Neural cell (in vitro differentiated cells): ENCODE results near the gene PPARG. TPM values are rescaled to one million over a fixed set of nuclear protein-coding genes. Genes with fewer than 3 reads are reported as not detected.

Experiments
- H2AFZ ChIP-seq: fragments of 200-600, 300-800 bp; sonication (generic), shearing (Covaris generic); 2 replicates; pipeline ENCODE4 v1.6.0; 2014; ENCODE audit warnings: low read depth, mild to moderate bottlenecking, antibody characterized with exemption, low read length, moderate library complexity
- H3F3A ChIP-seq: fragments of 200-600 bp; shearing (Covaris generic); 2 replicates; pipeline ENCODE4 v1.6.1; 2016; ENCODE audit warnings: mild to moderate bottlenecking, moderate library complexity, mixed read lengths, antibody characterized with exemption, low read length; ENCODE audit not compliant: insufficient read depth, poor library complexity, severe bottlenecking
- H3K27ac ChIP-seq: fragments of 200-600, 300-800 bp; sonication (generic), shearing (Covaris generic); 2 replicates; pipeline ENCODE4 v1.5.1; 2014; ENCODE audit warnings: mild to moderate bottlenecking, low read length, moderate library complexity
- H3K27me3 ChIP-seq: fragments of 300-800, 200-600 bp; sonication (generic), shearing (Covaris generic); 2 replicates; pipeline ENCODE4 v1.6.0; 2014; ENCODE audit warnings: mild to moderate bottlenecking, low read depth, low read length, moderate library complexity; ENCODE audit not compliant: insufficient read depth
- H3K36me3 ChIP-seq: fragments of 300-800, 200-600 bp; sonication (generic), shearing (Covaris generic); 2 replicates; pipeline ENCODE4 v1.5.1; 2014; ENCODE audit warnings: mild to moderate bottlenecking, antibody characterized with exemption, low read length, moderate library complexity; ENCODE audit not compliant: insufficient read depth
- H3K4me2 ChIP-seq: fragments of 300-800, 200-600 bp; sonication (generic), shearing (Covaris generic); 2 replicates; pipeline ENCODE4 v1.6.0; 2014; ENCODE audit warnings: mild to moderate bottlenecking, low read length
- H3K4me3 ChIP-seq: fragments of 300-800, 200-600 bp; sonication (generic), shearing (Covaris generic); 2 replicates; pipeline ENCODE4 v1.5.1; 2014; ENCODE audit warnings: mild to moderate bottlenecking, low read length, moderate library complexity
- H3K79me2 ChIP-seq: fragments of 200-600 bp; shearing (Covaris generic); replicated peaks from 2 replicates; pipeline ENCODE4 v1.6.0; 2014; ENCODE audit warnings: mild to moderate bottlenecking, low read length, moderate library complexity; ENCODE audit not compliant: insufficient read depth
- H3K9ac ChIP-seq: fragments of 300-800, 200-600 bp; sonication (generic), shearing (Covaris generic); 2 replicates; pipeline ENCODE4 v1.6.1; 2016; ENCODE audit warnings: mild to moderate bottlenecking, low read length, mixed read lengths
- H3K9me2 ChIP-seq: fragments of 200-600 bp; shearing (Covaris generic); 2 replicates; pipeline ENCODE4 v1.6.1; 2016; ENCODE audit warnings: mild to moderate bottlenecking, low read length, mixed read lengths; ENCODE audit not compliant: insufficient read depth
- H3K9me3 ChIP-seq: fragments of 200-600, 300-800 bp; sonication (generic), shearing (Covaris generic); 2 replicates; pipeline ENCODE4 v1.6.1; 2016; ENCODE audit warnings: mild to moderate bottlenecking, mixed run types, low read length, moderate library complexity, mixed read lengths
- H4K20me1 ChIP-seq: fragments of 200-600 bp; shearing (Covaris generic); 2 replicates; pipeline ENCODE4 v1.6.1; 2016; ENCODE audit warnings: mild to moderate bottlenecking, mixed run types; ENCODE audit not compliant: insufficient read depth
- CTCF ChIP-seq: fragments of 450-650 bp; IDR thresholded peaks from 2 replicates; pipeline ENCODE4 v1.5.1; 2014; ENCODE audit warnings: antibody characterized with exemption, mild to moderate bottlenecking, moderate library complexity; ENCODE audit not compliant: poor library complexity, severe bottlenecking
- EP300 ChIP-seq: fragments of 450-650 bp; conservative IDR thresholded peaks from 2 replicates; pipeline ENCODE4 v1.6.1; 2014; ENCODE audit warnings: antibody characterized with exemption, mild to moderate bottlenecking, moderate library complexity; ENCODE audit not compliant: poor library complexity, severe bottlenecking
- POLR2AphosphoS5 ChIP-seq: IDR thresholded peaks from 2 replicates; pipeline ENCODE4 v1.6.1; 2012
- RAD21 ChIP-seq: fragments of 450-650 bp; conservative IDR thresholded peaks from 2 replicates; pipeline ENCODE4 v1.6.1; 2014; ENCODE audit warnings: antibody characterized with exemption, mild to moderate bottlenecking, moderate library complexity
- REST ChIP-seq: IDR thresholded peaks from 2 replicates; pipeline ENCODE4 v1.6.1; 2012; ENCODE audit warnings: borderline replicate concordance
- SMC3 ChIP-seq: fragments of 450-650 bp; conservative IDR thresholded peaks from 2 replicates; pipeline ENCODE4 v1.6.1; 2014; ENCODE audit warnings: antibody characterized with exemption, mild to moderate bottlenecking, moderate library complexity; ENCODE audit not compliant: poor library complexity
- TAF1 ChIP-seq: IDR thresholded peaks from 2 replicates; pipeline ENCODE4 v1.6.1; 2012; ENCODE audit warnings: low read depth
- polyA plus RNA-seq: library from polyadenylated mRNA; depleted of rRNA; stranded (reverse); fragments of >200 nt; gene quantifications from 2 replicates; pipeline ENCODE4 v1.2.3, GENCODE V29; 2014

PPARG gene
- polyA plus RNA-seq, 1 donor from 2014 or later = 0.35 TPM

- Histone ChIP-seq H3K79me2 (no peaks in the 10 kb centered on the region), H2AFZ (no peak overlapping the region), H3K9ac (no peak overlapping the region), H3F3A (no peaks in the 10 kb centered on the region), H3K4me2 (no peak overlapping the region), H3K9me3 (no peaks in the 10 kb centered on the region), H3K9me2 (no peaks in the 10 kb centered on the region), H3K4me3 (no peak overlapping the region), H3K27ac (no peak overlapping the region), H3K36me3 (no peaks in the 10 kb centered on the region), H3K27me3 (no peaks in the 10 kb centered on the region), H4K20me1 (no peaks in the 10 kb centered on the region)
- TF ChIP-seq POLR2AphosphoS5 = no peak
Measured at GRCh38 chr3:12300137-12300536, 11.3 kb downstream of the PPARG start.

- Histone ChIP-seq H3K36me3 (no peaks in the 10 kb centered on the region), H3K4me2 (no peak overlapping the region), H2AFZ (no peak overlapping the region), H3K27me3 (no peaks in the 10 kb centered on the region), H3K9me2 (no peaks in the 10 kb centered on the region), H3K4me3 (no peak overlapping the region), H3F3A (no peaks in the 10 kb centered on the region), H3K79me2 (no peaks in the 10 kb centered on the region), H3K27ac (no peak overlapping the region), H3K9ac (no peak overlapping the region), H3K9me3 (no peaks in the 10 kb centered on the region), H4K20me1 (no peaks in the 10 kb centered on the region)
- no peak for TF ChIP-seq EP300
- TF ChIP-seq TAF1 = no peak
- no peak for TF ChIP-seq RAD21
- no peak for TF ChIP-seq SMC3
- no peak for TF ChIP-seq CTCF
Measured at GRCh38 chr3:12301031-12301430, 12.2 kb downstream of the PPARG start.

- Histone ChIP-seq H3K4me2 (no peak overlapping the region), H3K27me3 (no peaks in the 10 kb centered on the region), H3K36me3 (no peaks in the 10 kb centered on the region), H3F3A (no peaks in the 10 kb centered on the region), H2AFZ (no peak overlapping the region), H3K79me2 (no peaks in the 10 kb centered on the region), H3K9me2 (no peaks in the 10 kb centered on the region), H4K20me1 (no peaks in the 10 kb centered on the region), H3K9ac (no peak overlapping the region), H3K9me3 (no peaks in the 10 kb centered on the region), H3K27ac (no peak overlapping the region), H3K4me3 (no peak overlapping the region)
- TF ChIP-seq EP300 (no peak), RAD21 (no peak), TAF1 (no peak)
Measured at GRCh38 chr3:12301513-12301912, 12.6 kb downstream of the PPARG start.

GRCh38 chr3:12302564-12302963, 13.7 kb downstream of the PPARG start:
- Histone ChIP-seq H3K4me2 (no peak overlapping the region), H4K20me1 (no peaks in the 10 kb centered on the region), H3K9ac (no peak overlapping the region), H3K79me2 (no peaks in the 10 kb centered on the region), H3F3A (no peaks in the 10 kb centered on the region), H3K9me3 (no peaks in the 10 kb centered on the region), H3K9me2 (no peaks in the 10 kb centered on the region), H2AFZ (no peak overlapping the region), H3K27ac (no peak overlapping the region), H3K4me3 (no peak overlapping the region), H3K36me3 (no peaks in the 10 kb centered on the region), H3K27me3 (no peaks in the 10 kb centered on the region)
- no peak for TF ChIP-seq REST
